ENCODE results near the gene FAM120B.

Gene FAM120B

DNA sequence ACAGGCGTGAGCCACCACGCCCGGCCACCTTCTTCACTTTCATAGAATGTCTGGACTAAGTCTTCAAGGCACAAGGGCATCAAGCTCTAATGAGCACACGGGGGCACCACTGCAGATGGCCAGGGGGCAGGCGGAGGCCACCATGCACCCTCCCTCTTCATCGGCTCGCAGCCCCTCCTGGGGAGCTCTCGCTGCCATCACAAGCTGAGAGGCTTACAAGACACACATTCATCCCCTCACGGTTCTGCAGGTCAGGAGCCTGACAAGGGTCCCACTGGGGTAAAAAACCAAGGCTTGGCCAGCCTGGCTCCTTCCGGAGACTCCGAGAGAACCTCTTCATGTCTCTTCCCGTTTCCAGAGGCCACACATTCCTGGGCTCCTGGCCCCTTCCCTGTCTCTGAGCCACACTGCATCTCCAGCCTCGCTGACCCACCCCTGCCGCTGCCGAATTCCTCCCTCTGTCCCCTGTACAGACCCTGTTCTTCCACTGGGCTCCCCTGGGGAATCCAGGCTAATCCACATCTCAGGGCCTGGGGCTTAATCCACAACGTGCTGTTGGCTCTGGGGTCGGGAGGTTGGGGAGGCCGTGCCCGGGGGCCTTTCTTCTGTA lies 35.5 kb upstream of the FAM120B start:
- Histone ChIP-seq H3K27ac (peak overlapping the region in 1 of 21 experiments; percentile 15), H3K4me3 (no peak overlapping the region)

DNA sequence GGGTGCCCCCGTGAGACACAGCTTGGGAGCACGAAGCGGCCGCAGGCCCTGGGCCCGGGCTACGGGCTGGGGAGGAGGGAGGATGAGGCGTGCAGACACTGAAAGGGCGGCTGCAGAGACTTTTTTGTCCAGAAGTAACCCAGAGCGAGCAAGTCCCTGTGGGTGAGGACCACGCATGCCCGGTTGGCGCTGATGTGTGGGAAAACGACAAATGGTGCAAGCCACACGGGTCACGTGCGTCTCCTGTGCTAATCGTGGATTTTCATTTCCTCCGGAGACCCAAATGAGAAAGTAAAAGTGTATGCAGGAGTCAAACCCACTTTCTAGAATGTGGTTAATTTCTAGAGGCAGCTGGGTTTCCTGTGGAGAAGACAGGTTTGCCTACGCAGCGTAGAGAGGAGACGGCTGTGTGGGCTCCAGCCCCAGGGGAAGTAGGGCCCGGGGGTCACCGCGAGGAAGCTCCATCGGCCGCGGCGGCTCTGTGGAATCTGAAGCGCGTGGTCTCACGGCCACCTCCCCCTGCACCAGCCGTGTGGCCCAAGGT lies 34.7 kb upstream of the FAM120B start:
- Histone ChIP-seq H3K4me3 (peak overlapping the region in 4 of 7 experiments; percentile 10 to 24 (median 10)), H3K27ac (no peak overlapping the region)

GRCh38 chr6:170272341-170273065 lies 34.1 kb upstream of the FAM120B start:
- H3K27ac ChIP-seq = no peak overlapping the region
- peak overlapping the region in 3 of 7 experiments; percentile 10 to 24 (median 10) for H3K4me3 ChIP-seq

DNA sequence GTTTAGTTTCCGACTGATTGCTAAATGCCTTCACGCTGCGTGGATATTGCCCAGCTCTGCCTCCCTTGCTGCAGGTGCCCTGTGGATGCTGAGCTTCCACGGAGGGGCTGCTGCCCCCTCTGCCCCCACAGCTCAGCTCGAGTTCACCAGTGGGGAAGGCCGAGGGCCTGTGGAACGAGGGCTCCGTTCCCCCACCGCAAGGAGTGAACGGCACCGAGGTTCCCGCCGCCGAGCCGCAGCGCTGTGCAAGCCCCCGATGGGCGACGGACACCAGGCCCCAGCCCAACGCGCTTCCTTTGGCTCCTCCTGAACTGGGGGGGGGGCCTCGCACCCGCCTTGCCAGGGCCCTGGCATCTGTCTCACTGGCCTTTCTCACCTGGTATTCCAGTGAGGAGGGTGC lies 33.4 kb upstream of the FAM120B start:
- no peak overlapping the region for H3K4me3 ChIP-seq
- H3K27ac ChIP-seq = no peak overlapping the region

- Histone ChIP-seq H3K27ac (no peak overlapping the region), H3K4me3 (no peak overlapping the region)
Measured at GRCh38 chr6:170273681-170274080, 32.9 kb upstream of the FAM120B start.

DNA sequence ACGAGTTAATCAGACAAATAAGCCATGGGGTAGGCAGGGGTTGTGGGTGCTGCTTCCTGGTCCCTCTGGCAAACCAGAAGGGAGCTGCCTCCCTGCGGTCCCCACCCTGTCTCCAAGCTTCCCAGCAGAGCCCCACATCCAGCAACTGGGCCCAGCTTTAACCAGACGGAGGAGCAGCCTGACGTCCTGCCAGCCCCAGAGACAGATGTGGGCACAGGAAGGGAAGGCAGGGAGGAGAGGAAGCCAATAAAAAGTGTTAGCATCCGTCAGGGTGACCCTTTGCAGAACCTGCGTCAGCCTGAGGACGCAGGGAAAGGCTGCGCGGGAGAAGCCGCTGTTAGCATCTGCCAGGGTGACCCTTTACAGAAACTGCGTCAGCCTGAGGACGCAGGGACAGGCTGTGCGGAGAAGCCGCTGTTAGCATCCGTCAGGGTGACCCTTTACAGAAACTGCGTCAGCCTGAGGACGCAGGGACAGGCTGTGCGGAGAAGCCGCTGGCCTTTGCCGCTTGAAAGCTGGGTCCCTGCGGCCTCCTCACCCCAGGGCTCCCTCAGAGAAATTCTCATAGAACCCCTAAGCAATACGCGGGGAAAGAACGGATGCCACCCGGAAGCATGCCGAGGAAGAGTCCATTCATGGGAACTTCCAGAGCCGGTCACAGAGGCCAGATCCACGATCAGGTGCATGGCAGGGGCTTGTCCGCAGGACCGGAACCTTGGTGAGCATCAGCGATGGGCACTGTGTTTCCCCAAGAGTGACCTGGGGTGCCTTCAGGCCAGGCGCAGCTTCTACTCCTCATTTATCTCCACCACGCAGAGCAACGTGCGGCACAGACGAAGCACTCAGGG lies 31.6 kb upstream of the FAM120B start:
- no peak overlapping the region for H3K4me3 ChIP-seq
- no peak overlapping the region for H3K27ac ChIP-seq

DNA sequence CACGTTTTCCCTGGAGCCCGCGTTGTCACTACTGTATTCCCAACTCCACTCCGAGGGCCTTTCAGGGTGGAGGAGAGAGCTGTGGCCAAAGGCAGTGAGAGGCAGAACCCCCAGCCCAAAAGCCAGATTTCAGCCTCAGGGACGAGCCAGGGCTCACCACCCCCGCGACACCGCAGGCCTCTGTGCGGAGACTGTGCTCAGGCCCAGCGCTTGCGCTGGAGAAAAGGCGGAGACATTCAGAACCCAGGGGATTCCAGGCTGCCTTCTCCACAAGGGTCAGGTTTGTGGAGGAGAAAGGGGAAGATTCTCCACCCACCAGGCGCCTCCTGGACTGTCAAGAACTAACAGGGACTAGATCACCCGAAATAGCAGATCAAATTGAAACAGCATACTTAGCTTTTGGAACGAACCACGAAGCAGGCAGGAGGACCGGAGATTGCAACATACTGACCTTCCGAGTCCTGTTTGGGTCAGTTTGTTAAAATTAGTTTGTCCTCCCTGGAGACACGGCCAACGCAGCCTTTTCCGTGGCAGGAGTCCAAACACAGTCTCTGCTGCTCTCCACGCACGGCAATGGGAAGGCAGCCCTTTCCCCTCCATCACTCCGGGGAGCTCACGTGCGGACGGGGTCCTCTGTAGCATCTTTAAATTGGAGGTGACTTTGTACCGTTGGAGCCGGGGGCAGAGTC lies 30.0 kb upstream of the FAM120B start:
- peak overlapping the region in 1 of 21 experiments; percentile 24 for H3K27ac ChIP-seq
- no peak overlapping the region for H3K4me3 ChIP-seq

- Histone ChIP-seq H3K27ac (no peak overlapping the region), H3K4me3 (no peak overlapping the region)
Measured at GRCh38 chr6:170277893-170278742, 28.4 kb upstream of the FAM120B start.

GRCh38 chr6:170278743-170279094 lies 27.8 kb upstream of the FAM120B start:
- no peak overlapping the region for H3K27ac ChIP-seq
- no peak overlapping the region for H3K4me3 ChIP-seq

DNA sequence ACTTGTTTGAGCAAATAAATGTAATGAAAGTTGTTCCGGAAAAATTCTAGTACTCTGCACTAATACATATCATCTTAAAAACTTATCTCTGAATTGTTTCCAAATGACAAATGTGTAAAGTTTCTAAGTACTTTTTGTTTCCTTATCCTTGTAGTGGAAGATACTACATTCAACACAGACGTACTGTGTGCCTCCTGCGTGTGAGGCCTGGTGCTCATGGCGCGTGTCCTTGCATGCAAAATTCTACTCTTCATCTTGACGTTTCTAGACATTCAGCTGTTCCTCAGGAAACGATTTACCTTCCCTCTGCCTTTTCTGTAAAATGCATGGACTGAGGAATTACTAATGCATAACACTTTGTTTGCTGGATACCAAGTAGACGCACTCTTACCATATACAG lies 27.1 kb upstream of the FAM120B start:
- H3K4me3 ChIP-seq = no peak overlapping the region
- no peak overlapping the region for H3K27ac ChIP-seq

- Histone ChIP-seq H3K27ac (peak overlapping the region in 8 of 21 experiments; percentile 11 to 47 (median 30)), H3K4me3 (peak overlapping the region; percentile 6 to 27 (median 17))
Measured at GRCh38 chr6:170279977-170280688, 26.4 kb upstream of the FAM120B start.

DNA sequence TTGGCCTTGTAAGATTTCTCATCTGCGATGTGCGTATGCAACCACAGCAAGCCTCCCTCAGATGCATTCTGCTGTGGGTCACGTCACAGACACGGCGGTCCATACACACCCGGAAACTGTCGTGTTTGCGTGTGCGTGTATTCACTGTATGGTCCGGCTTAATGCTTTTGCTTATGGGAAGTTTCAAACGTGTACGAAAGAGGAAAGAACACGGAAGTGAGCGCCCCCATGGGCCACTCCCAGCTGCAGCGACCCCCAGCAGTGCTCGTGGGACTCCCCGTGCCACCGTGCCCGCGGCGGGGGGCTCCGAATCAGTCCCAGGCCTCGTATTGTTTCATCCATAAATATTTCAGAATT lies 25.9 kb upstream of the FAM120B start:
- H3K27ac ChIP-seq = peak overlapping the region in 7 of 21 experiments; percentile 11 to 47 (median 24)

DNA sequence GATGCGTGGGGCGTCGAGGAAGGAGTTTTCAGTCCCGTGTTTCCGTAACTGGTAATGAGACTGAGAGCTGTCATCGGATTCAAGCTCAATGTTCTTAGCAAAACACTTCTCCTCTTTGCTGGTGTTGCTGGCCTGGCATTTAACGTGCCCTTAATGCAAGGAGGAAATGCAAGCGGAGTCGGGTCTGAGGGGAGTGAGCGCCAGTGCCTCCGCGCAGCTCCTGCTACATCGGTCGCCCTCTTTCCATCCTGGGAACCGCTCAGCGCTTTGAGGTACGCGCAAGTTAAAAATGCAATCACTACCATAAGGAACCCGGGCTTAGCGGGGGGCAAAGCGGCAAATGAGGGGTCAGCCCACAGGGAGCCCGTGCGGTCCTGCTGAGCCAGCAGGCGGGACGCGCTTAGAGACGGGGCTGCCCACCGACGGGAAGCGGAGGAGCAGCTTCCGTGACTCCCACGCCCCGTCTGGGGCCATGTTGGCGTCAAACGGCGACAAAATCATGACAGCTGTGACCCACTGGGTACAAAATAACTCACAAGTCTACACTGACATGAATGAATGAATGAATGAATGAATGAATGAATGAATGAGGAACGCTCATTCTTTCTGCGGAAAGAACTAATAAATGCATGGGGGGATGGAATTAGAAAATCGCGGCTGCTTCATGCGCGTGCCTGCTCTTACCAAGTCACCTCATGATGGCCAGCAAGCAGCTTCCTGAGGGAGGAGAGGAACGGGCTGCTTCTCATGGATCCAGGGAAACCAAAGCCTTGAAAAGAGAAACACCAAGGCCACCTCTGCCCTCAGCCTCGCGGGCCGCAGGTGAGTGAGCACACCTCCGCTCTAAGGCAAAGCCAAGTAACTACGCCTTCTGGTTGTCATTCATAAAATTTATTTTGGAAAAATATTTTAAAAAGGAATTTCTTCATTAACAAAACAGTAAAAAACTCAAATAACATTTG lies 24.9 kb upstream of the FAM120B start:
- Histone ChIP-seq H3K4me3 (no peak overlapping the region), H3K27ac (no peak overlapping the region)

More for the DNA sequence above, 25.9 kb upstream of the FAM120B start:
- peak overlapping the region; percentile 6 to 27 (median 17) for H3K4me3 ChIP-seq

DNA sequence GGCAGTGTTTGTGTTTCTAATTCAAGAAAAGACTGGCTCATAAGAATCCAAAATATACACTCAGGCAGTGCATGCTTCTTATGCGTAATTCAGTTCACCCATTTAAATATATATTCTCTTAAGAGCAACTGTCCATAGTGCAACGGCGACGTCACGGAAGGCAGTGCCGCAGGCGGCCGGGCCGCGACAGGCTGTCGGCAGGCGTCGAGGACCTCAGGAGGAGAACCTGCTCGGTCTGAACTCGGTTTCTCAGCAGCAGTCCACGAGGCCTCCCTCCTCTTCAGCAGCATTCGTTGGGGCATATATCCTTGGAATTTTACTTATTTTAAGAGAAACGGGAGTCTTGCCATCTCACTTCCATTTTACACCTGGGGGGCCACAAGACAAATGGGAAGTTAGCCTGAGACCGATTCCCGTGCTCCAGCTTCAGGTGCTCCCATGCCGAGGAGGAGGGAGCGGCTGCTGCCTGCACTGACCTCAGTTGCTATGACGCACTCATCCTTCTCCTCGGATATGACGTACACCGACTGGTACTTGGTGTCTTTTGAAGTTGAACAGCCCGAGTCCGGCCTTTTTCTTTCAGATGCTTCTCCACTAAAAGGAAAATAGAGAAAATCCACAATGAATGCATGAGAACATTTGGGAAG lies 23.9 kb upstream of the FAM120B start:
- no peak overlapping the region for H3K27ac ChIP-seq
- no peak overlapping the region for H3K4me3 ChIP-seq

GRCh38 chr6:170283212-170284081 lies 23.1 kb upstream of the FAM120B start:
- Histone ChIP-seq H3K4me3 (no peak overlapping the region), H3K27ac (no peak overlapping the region)
